HepG2 (cell line): ENCODE data around the gene ARMC3. TPM values are rescaled to one million over a fixed set of nuclear protein-coding genes. Genes with fewer than 3 reads are reported as not detected.

Source experiments
- ATAC-seq: fragments of 200-7000 bp; cut with Tn5 transposase; 3 replicates; pipeline ENCODE4 v1.9.1; 2020; ENCODE audit warnings: mild to moderate bottlenecking, moderate library complexity
- BruUV-seq: library from RNA; stranded (reverse); fragments of 400-500 nt; replicated peaks from 2 replicates; lab custom pipeline; 2021; lab: Mats Ljungman, UMichigan
- CTCF ChIA-PET: fragments of 300-600 bp; formaldehyde crosslinking; extraction: SDS; loops from one replicate; lab custom pipeline; 2021; ENCODE audit warnings: low total read pairs, inconsistent platforms, low intra/inter-chr PET ratio; lab: Yijun Ruan, JAX
- POLR2A ChIA-PET: fragments of 350-600 bp; sonication (Branson Sonifier 250); formaldehyde crosslinking; loops from one replicate; lab custom pipeline; 2020; ENCODE audit warnings: antibody characterized with exemption, inconsistent platforms; lab: Yijun Ruan, JAX
- DNase-seq: peaks from one replicate; pipeline ENCODE4 v3.0.0-alpha.2; 2015; ENCODE audit warnings: low spot score
- FAIRE-seq: peaks from 3 replicates; lab custom pipeline; 2011; peaks lifted over from hg19 to GRCh38; lab: Jason Lieb, UNC
- H2AFZ ChIP-seq: one replicate; pipeline ENCODE4 v1.6.1; 2011; ENCODE audit warnings: low read length, inconsistent platforms
- H3K27ac ChIP-seq: fragments of 300-600 bp; 3 replicates; pipeline ENCODE4 v1.8.0; 2011; ENCODE audit warnings: mixed run types, mild to moderate bottlenecking, mixed read lengths, low read length, inconsistent platforms; ENCODE audit not compliant: insufficient read depth; ENCODE audit errors: extremely low read length
- H3K27me3 ChIP-seq, 2 experiments: fragments of 200-600 bp in 1 of 2; 2 replicates in 1 of 2; 3 replicates in 1 of 2; pipeline versions ENCODE4 v1.6.0 to v1.8.0; 2011; ENCODE audit warnings: low read length in 2 of 2, mild to moderate bottlenecking in 2 of 2, moderate library complexity in 2 of 2, inconsistent platforms in 1 of 2; ENCODE audit not compliant: insufficient read depth in 2 of 2, control insufficient read depth in 1 of 2
- H3K36me3 ChIP-seq, 2 experiments: fragments of 200-600 bp in 1 of 2; replicated peaks in 1 of 2; 2 replicates in 1 of 2; 3 replicates in 1 of 2; pipeline versions ENCODE4 v1.5.1 to v1.8.0; 2011; ENCODE audit warnings: low read length in 2 of 2, inconsistent platforms in 1 of 2; ENCODE audit not compliant: insufficient read depth in 2 of 2, control insufficient read depth in 1 of 2
- H3K4me1 ChIP-seq: 2 replicates; pipeline ENCODE4 v1.5.1; 2012; ENCODE audit warnings: low read length, inconsistent platforms; ENCODE audit not compliant: insufficient read depth
- H3K4me2 ChIP-seq: 2 replicates; pipeline ENCODE4 v1.6.0; 2011; ENCODE audit warnings: low read depth, low read length, inconsistent platforms
- H3K4me3 ChIP-seq, 3 experiments: fragments of 200-600 bp in 1 of 3; sonication (generic), shearing (Covaris generic) in 1 of 3; replicated peaks in 1 of 3; 2 replicates each; pipeline ENCODE4 v1.5.1; 2011 to 2016; ENCODE audit warnings: low read length in 3 of 3, inconsistent platforms in 2 of 3, low read depth in 2 of 3, mild to moderate bottlenecking in 2 of 3, control low read depth in 1 of 3, mixed read lengths in 1 of 3; ENCODE audit not compliant: insufficient read depth in 1 of 3
- H3K79me2 ChIP-seq: one replicate; pipeline ENCODE4 v1.6.1; 2011; ENCODE audit warnings: low read length, inconsistent platforms; ENCODE audit not compliant: insufficient read depth
- H3K9ac ChIP-seq: 2 replicates; pipeline ENCODE4 v1.6.0; 2011; ENCODE audit warnings: mild to moderate bottlenecking, low read depth, low read length, inconsistent platforms; ENCODE audit not compliant: insufficient read depth
- H3K9me3 ChIP-seq: 2 replicates; pipeline ENCODE4 v1.5.1; 2012; ENCODE audit warnings: mild to moderate bottlenecking, low read length
- H4K20me1 ChIP-seq: 2 replicates; pipeline ENCODE4 v1.6.0; 2011; ENCODE audit warnings: inconsistent platforms, mild to moderate bottlenecking, low read length, moderate library complexity; ENCODE audit not compliant: insufficient read depth
- BCL6 ChIP-seq: IDR thresholded peaks from 2 replicates; pipeline ENCODE4 v1.6.1; 2016; ENCODE audit warnings: missing genetic modification reagents, missing compliant biosample characterization
- DNMT1 ChIP-seq: sonication (generic); formaldehyde crosslinking; IDR thresholded peaks from 2 replicates; pipeline ENCODE4 v1.5.1; 2020; ENCODE audit warnings: mild to moderate bottlenecking, missing genetic modification reagents
- HCFC1 ChIP-seq: fragments of 150-350 bp; IDR thresholded peaks from 2 replicates; pipeline ENCODE4 v1.6.1; 2014; ENCODE audit warnings: low read depth, low read length
- KAT8 ChIP-seq: IDR thresholded peaks from 2 replicates; pipeline ENCODE4 v1.6.1; 2016; ENCODE audit warnings: missing genetic modification reagents, missing compliant biosample characterization
- KDM6A ChIP-seq: IDR thresholded peaks from 2 replicates; pipeline ENCODE4 v1.6.1; 2016; ENCODE audit warnings: low read depth
- MTA1 ChIP-seq: sonication (generic); formaldehyde crosslinking; IDR thresholded peaks from 2 replicates; pipeline ENCODE4 v1.4.0; 2020; ENCODE audit warnings: missing genetic modification reagents, mild to moderate bottlenecking, borderline replicate concordance
- TRIM24 ChIP-seq: sonication (generic); formaldehyde crosslinking; IDR thresholded peaks from 2 replicates; pipeline ENCODE4 v1.8.0; 2022; ENCODE audit warnings: mild to moderate bottlenecking, missing genetic modification reagents
- ZNF430 ChIP-seq: sonication (generic); formaldehyde crosslinking; IDR thresholded peaks from 2 replicates; pipeline ENCODE4 v1.9.0; 2021; ENCODE audit warnings: mild to moderate bottlenecking, missing genetic modification reagents
- ZNF44 ChIP-seq: sonication (generic); formaldehyde crosslinking; IDR thresholded peaks from 2 replicates; pipeline ENCODE4 v1.5.1; 2020; ENCODE audit warnings: mild to moderate bottlenecking, missing genetic modification reagents
- ZNF496 ChIP-seq: sonication (generic); formaldehyde crosslinking; IDR thresholded peaks from 2 replicates; pipeline ENCODE4 v1.8.1; 2023; ENCODE audit warnings: mild to moderate bottlenecking, moderate library complexity, missing genetic modification reagents; ENCODE audit not compliant: insufficient replicate concordance
- ZSCAN20 ChIP-seq: sonication (generic); formaldehyde crosslinking; IDR thresholded peaks from 2 replicates; pipeline ENCODE4 v1.4.0; 2020; ENCODE audit warnings: missing genetic modification reagents, mild to moderate bottlenecking, borderline replicate concordance
- WGBS: methylation state at CpG from one replicate; pipeline ENCODE4 v1.1.6; 2017; ENCODE audit warnings: low lambda C conversion rate; 5-methylcytosine and 5-hydroxymethylcytosine counted together
- in situ Hi-C: cut with HindIII; loops from 2 replicates; pipeline ENCODE4 v1.10.0; 2017; ENCODE audit warnings: low pct_unique_long_range_greater_than_20kb; ENCODE audit not compliant: extremely low pct_ligation_motif_present
- intact Hi-C: fragments of 100-400 bp; cut with micrococcal nuclease; formaldehyde crosslinking; loops from one replicate; pipeline ENCODE4 v1.10.0; 2022; ENCODE audit not compliant: unreplicated experiment
- polyA plus RNA-seq, 8 experiments: library from polyadenylated mRNA; depleted of rRNA in 3 of 8; stranded (reverse) in 7 of 8; unstranded in 1 of 8; fragments of >200 nt; fragmentation: Illumina TruSeq in 4 of 8; extraction: Trizol in 4 of 8; gene quantifications; 2 replicates each; pipeline versions ENCODE4 v1.2.1 to v1.2.3, GENCODE V29; 2011 to 2016; ENCODE audit warnings: low read depth in 4 of 8, missing spikeins in 1 of 8, mixed read lengths in 1 of 8; ENCODE audit not compliant: insufficient read depth in 1 of 8
- total RNA-seq, 5 experiments: library from RNA; depleted of rRNA; stranded (reverse); fragments of >200 nt; fragmentation: Illumina TruSeq; extraction: Trizol; gene quantifications; 2 replicates each; pipeline ENCODE4 v1.2.3, GENCODE V29; 2016; ENCODE audit warnings: low read depth in 1 of 5
- TF ChIP-seq, protein P1 (sequence below): sonication (generic); formaldehyde crosslinking; IDR thresholded peaks from 2 replicates; pipeline ENCODE4 v1.4.0; 2020; ENCODE audit warnings: mild to moderate bottlenecking, missing genetic modification reagents
- TF ChIP-seq, protein P2 (sequence below): IDR thresholded peaks from 2 replicates; pipeline ENCODE4 v1.6.1; 2016; ENCODE audit warnings: missing biosample characterization, missing genetic modification reagents, low read depth
- TF ChIP-seq, protein P3 (sequence below): sonication (generic); formaldehyde crosslinking; IDR thresholded peaks from 2 replicates; pipeline ENCODE4 v1.4.0; 2020; ENCODE audit warnings: mild to moderate bottlenecking, missing genetic modification reagents
- TF ChIP-seq, protein P4 (sequence below): IDR thresholded peaks from 2 replicates; pipeline ENCODE4 v1.6.1; 2018; ENCODE audit warnings: missing genetic modification reagents, mild to moderate bottlenecking, missing compliant biosample characterization
- TF ChIP-seq, protein P5 (sequence below): sonication (generic); formaldehyde crosslinking; IDR thresholded peaks from 2 replicates; pipeline ENCODE4 v1.5.1; 2020; ENCODE audit warnings: mild to moderate bottlenecking, missing genetic modification reagents, borderline replicate concordance

Gene ARMC3
- total and polyA plus RNA-seq, 2 of the 13 experiments (the other 11 are each of a cell fraction or from before 2014, with no cell fraction given): not detected

DNA sequence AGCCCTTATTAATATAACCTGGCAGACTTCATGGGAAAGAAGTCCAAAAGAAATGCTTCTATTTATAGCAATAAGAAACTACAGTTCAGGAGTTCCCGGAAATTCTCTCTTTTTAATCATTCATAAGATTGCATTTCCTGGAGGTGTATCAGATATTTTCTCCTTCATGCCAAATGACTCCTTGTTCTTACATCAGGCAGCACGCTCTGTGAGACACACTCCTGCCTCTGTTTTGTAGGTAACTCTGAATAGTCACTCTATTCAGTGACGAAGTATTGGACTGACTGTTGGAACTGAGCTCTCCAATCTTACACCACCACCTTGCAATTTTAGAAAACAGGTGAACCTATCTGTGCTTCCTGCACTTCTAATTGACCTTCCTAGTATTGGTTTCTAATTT lies 88.8 kb downstream of the ARMC3 start:
- no peaks in the 10 kb centered on the region for H3K9me3 ChIP-seq

More for the DNA sequence above, 88.8 kb downstream of the ARMC3 start:
- no peaks in the 10 kb centered on the region; a peak in 1 of 5 replicates for H3K27me3 ChIP-seq
- intact Hi-C loops: no loop called here
- no peak overlapping the region for H3K27ac ChIP-seq
- no peaks in the 10 kb centered on the region for H3K36me3 ChIP-seq
- POLR2A ChIA-PET: no interaction called here
- DNase-seq (no peak), FAIRE-seq (no peak), ATAC-seq (no peak)
- no peak overlapping the region for H3K4me3 ChIP-seq
- CTCF ChIA-PET: no interaction called here
- 3% methylated on average over 3 of the region's 3 CpGs for WGBS
- no peaks in the 10 kb centered on the region for H3K4me1 ChIP-seq
- H2AFZ ChIP-seq: no peak overlapping the region
- TF ChIP-seq, protein P1, sequence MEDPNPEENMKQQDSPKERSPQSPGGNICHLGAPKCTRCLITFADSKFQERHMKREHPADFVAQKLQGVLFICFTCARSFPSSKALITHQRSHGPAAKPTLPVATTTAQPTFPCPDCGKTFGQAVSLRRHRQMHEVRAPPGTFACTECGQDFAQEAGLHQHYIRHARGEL (CRISPR knock-in tag): no peak
- TF ChIP-seq, protein P2, sequence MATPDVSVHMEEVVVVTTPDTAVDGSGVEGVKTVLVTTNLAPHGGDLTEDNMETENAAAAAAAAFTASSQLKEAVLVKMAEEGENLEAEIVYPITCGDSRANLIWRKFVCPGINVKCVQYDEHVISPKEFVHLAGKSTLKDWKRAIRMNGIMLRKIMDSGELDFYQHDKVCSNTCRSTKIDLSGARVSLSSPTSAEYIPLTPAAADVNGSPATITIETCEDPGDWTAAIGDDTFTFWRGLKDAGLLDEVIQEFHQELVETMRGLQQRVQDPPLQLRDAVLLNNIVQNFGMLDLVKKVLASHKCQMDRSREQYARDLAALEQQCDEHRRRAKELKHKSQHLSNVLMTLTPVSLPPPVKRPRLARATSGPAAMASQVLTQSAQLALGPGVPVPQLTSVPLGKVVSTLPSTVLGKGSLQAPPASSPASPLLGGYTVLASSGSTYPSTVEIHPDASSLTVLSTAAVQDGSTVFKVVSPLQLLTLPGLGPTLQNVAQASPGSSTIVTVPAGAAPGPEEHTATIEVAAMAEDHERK (CRISPR knock-in tag): no peak
- no peak for TF ChIP-seq KAT8
- no peak for TF ChIP-seq HCFC1
- no peak for TF ChIP-seq MTA1 (CRISPR knock-in tag)
- TF ChIP-seq, protein P3, sequence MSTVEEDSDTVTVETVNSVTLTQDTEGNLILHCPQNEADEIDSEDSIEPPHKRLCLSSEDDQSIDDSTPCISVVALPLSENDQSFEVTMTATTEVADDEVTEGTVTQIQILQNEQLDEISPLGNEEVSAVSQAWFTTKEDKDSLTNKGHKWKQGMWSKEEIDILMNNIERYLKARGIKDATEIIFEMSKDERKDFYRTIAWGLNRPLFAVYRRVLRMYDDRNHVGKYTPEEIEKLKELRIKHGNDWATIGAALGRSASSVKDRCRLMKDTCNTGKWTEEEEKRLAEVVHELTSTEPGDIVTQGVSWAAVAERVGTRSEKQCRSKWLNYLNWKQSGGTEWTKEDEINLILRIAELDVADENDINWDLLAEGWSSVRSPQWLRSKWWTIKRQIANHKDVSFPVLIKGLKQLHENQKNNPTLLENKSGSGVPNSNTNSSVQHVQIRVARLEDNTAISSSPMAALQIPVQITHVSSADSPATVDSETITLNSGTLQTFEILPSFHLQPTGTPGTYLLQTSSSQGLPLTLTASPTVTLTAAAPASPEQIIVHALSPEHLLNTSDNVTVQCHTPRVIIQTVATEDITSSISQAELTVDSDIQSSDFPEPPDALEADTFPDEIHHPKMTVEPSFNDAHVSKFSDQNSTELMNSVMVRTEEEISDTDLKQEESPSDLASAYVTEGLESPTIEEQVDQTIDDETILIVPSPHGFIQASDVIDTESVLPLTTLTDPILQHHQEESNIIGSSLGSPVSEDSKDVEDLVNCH (CRISPR knock-in tag): no peak
- no peak for TF ChIP-seq ZNF430 (CRISPR knock-in tag)
- no peak for TF ChIP-seq ZNF496
- TF ChIP-seq, protein P4, sequence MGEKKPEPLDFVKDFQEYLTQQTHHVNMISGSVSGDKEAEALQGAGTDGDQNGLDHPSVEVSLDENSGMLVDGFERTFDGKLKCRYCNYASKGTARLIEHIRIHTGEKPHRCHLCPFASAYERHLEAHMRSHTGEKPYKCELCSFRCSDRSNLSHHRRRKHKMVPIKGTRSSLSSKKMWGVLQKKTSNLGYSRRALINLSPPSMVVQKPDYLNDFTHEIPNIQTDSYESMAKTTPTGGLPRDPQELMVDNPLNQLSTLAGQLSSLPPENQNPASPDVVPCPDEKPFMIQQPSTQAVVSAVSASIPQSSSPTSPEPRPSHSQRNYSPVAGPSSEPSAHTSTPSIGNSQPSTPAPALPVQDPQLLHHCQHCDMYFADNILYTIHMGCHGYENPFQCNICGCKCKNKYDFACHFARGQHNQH (CRISPR knock-in tag): no peak
- TF ChIP-seq ZNF44 (CRISPR knock-in tag): no peak
- TF ChIP-seq TRIM24 (CRISPR knock-in tag): no peak
- TF ChIP-seq BCL6 (CRISPR knock-in tag): no peak
- TF ChIP-seq KDM6A: no peak
- TF ChIP-seq ZSCAN20 (CRISPR knock-in tag): no peak
- TF ChIP-seq, protein P5, sequence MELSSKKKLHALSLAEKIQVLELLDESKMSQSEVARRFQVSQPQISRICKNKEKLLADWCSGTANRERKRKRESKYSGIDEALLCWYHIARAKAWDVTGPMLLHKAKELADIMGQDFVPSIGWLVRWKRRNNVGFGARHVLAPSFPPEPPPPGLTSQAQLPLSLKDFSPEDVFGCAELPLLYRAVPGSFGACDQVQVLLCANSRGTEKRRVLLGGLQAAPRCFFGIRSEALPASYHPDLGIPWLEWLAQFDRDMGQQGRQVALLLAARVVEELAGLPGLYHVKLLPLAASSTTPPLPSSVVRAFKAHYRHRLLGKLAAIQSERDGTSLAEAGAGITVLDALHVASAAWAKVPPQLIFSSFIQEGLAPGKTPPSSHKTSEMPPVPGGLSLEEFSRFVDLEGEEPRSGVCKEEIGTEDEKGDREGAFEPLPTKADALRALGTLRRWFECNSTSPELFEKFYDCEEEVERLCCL (CRISPR knock-in tag): no peak
- TF ChIP-seq DNMT1 (CRISPR knock-in tag): no peak
- TF ChIP-seq, all 625 proteins: peak for 0
- BruUV-seq: no TSS peak
- Histone ChIP-seq H4K20me1 (no peaks in the 10 kb centered on the region), H3K4me2 (no peak overlapping the region), H3K9ac (no peak overlapping the region), H3K79me2 (no peaks in the 10 kb centered on the region)
- in situ Hi-C loops: no loop called here
